Activated naive CD8-positive, alpha-beta T cell treated with anti-CD3 and anti-CD28 coated beads, Interleukin-2, amount 10 ng/mL, durations not matched to agents 7 days and 5 days (primary cell): ENCODE results near the gene MYO3B. TPM values are rescaled to one million over a fixed set of nuclear protein-coding genes. Genes with fewer than 3 reads are reported as not detected.

Experiments
- ATAC-seq: fragments of 150-1000 bp; cut with Tn5 transposase; one replicate; pipeline ENCODE4 v1.10.0; 2021; ENCODE audit warnings: low read depth, moderate library complexity
- POLR2A ChIA-PET: fragments of 350-600 bp; sonication (Branson Sonifier 250); formaldehyde crosslinking; loops from one replicate; lab custom pipeline; 2021; ENCODE audit warnings: antibody characterized with exemption; lab: Charles Lee
- DNase-seq: peaks from one replicate; pipeline ENCODE4 v3.0.0; 2021
- H3K27ac Mint-ChIP-seq: one replicate; pipeline ENCODE4 v1.8.0; 2022; ENCODE audit warnings: mild to moderate bottlenecking, mixed read lengths
- H3K27me3 Mint-ChIP-seq: one replicate; pipeline ENCODE4 v1.8.0; 2022; ENCODE audit warnings: mild to moderate bottlenecking, moderate library complexity, mixed read lengths
- H3K36me3 Mint-ChIP-seq: one replicate; pipeline ENCODE4 v1.8.0; 2021; ENCODE audit warnings: mild to moderate bottlenecking, mixed read lengths
- H3K4me1 Mint-ChIP-seq: one replicate; pipeline ENCODE4 v1.8.0; 2021; ENCODE audit warnings: mixed read lengths
- H3K4me3 Mint-ChIP-seq: one replicate; pipeline ENCODE4 v1.8.0; 2022; ENCODE audit warnings: mild to moderate bottlenecking, moderate library complexity, mixed read lengths
- H3K9me3 Mint-ChIP-seq: one replicate; pipeline ENCODE4 v1.8.0; 2021; ENCODE audit warnings: mixed read lengths
- total RNA-seq, 2 experiments: library from RNA; stranded (reverse); gene quantifications; one replicate each; pipeline ENCODE4 v1.2.3, GENCODE V29; 2021

The MYO3B gene
- total RNA-seq, 2 experiments from 2014 or later = 0.09 to 0.11 TPM

- Mint-ChIP-seq H3K9me3 (no peaks in the 10 kb centered on the region), H3K4me1 (peaks cover 4% of the 10 kb centered on the region), H3K27me3 (peaks cover 24% of the 10 kb centered on the region), H3K27ac (no peak overlapping the region), H3K36me3 (no peaks in the 10 kb centered on the region), H3K4me3 (no peak overlapping the region)
- ATAC-seq = no peak
- POLR2A ChIA-PET = no interaction called here
- DNase-seq = no peak
These were observed 123.0 kb downstream of the MYO3B start for GRCh38 chr2:170300993-170301392.

- Mint-ChIP-seq H3K9me3 (no peaks in the 10 kb centered on the region), H3K4me3 (no peak overlapping the region), H3K27ac (no peak overlapping the region), H3K27me3 (peaks cover 18% of the 10 kb centered on the region), H3K4me1 (peaks cover 4% of the 10 kb centered on the region), H3K36me3 (no peaks in the 10 kb centered on the region)
- POLR2A ChIA-PET = no interaction called here
- no peak for DNase-seq
- no peak for ATAC-seq
These were observed 123.7 kb downstream of the MYO3B start for GRCh38 chr2:170301626-170302025.

- no peak overlapping the region for H3K27ac Mint-ChIP-seq
- no peaks in the 10 kb centered on the region for H3K9me3 Mint-ChIP-seq
- H3K27me3 Mint-ChIP-seq = peaks cover 21% of the 10 kb centered on the region
- POLR2A ChIA-PET = no interaction called here
- no peak for DNase-seq
- no peak overlapping the region for H3K4me3 Mint-ChIP-seq
- no peaks in the 10 kb centered on the region for H3K4me1 Mint-ChIP-seq
- H3K36me3 Mint-ChIP-seq = no peaks in the 10 kb centered on the region
- ATAC-seq = no peak
These were observed 127.8 kb downstream of the MYO3B start for GRCh38 chr2:170305711-170306110.

- ATAC-seq (no peak), DNase-seq (no peak)
- Mint-ChIP-seq H3K4me1 (no peaks in the 10 kb centered on the region), H3K27ac (no peak overlapping the region), H3K9me3 (no peaks in the 10 kb centered on the region), H3K4me3 (no peak overlapping the region), H3K36me3 (no peaks in the 10 kb centered on the region), H3K27me3 (peaks cover 21% of the 10 kb centered on the region)
- POLR2A ChIA-PET = no interaction called here
These were observed 128.4 kb downstream of the MYO3B start for GRCh38 chr2:170306293-170306873.

GRCh38 chr2:170307052-170307451 is 129.1 kb downstream of the MYO3B start:
- Mint-ChIP-seq H3K36me3 (no peaks in the 10 kb centered on the region), H3K27ac (no peak overlapping the region), H3K9me3 (no peaks in the 10 kb centered on the region), H3K4me1 (no peaks in the 10 kb centered on the region), H3K27me3 (peaks cover 21% of the 10 kb centered on the region), H3K4me3 (no peak overlapping the region)
- ATAC-seq = no peak
- POLR2A ChIA-PET = no interaction called here
- no peak for DNase-seq

GRCh38 chr2:170307555-170308351 is 129.8 kb downstream of the MYO3B start:
- Mint-ChIP-seq H3K9me3 (no peaks in the 10 kb centered on the region), H3K36me3 (no peaks in the 10 kb centered on the region), H3K4me3 (no peak overlapping the region), H3K27me3 (peaks cover 15% of the 10 kb centered on the region), H3K27ac (no peak overlapping the region), H3K4me1 (no peaks in the 10 kb centered on the region)
- POLR2A ChIA-PET = no interaction called here
- no peak for DNase-seq
- ATAC-seq = no peak

- H3K4me3 Mint-ChIP-seq = no peak overlapping the region
- H3K27me3 Mint-ChIP-seq = peaks cover 8% of the 10 kb centered on the region
These were observed 133.0 kb downstream of the MYO3B start for GRCh38 chr2:170310876-170311502.

GRCh38 chr2:170313347-170313991 is 135.5 kb downstream of the MYO3B start:
- Mint-ChIP-seq H3K27ac (no peak overlapping the region), H3K36me3 (no peaks in the 10 kb centered on the region), H3K9me3 (peaks cover 3% of the 10 kb centered on the region), H3K27me3 (peaks cover 19% of the 10 kb centered on the region), H3K4me1 (no peaks in the 10 kb centered on the region), H3K4me3 (no peak overlapping the region)
- POLR2A ChIA-PET = no interaction called here
- ATAC-seq = no peak
- no peak for DNase-seq

More at GRCh38 chr2:170310876-170311502, 133.0 kb downstream of the MYO3B start:
- ATAC-seq (no peak), DNase-seq (no peak)
- Mint-ChIP-seq H3K27ac (no peak overlapping the region), H3K36me3 (no peaks in the 10 kb centered on the region), H3K4me1 (no peaks in the 10 kb centered on the region), H3K9me3 (no peaks in the 10 kb centered on the region)
- POLR2A ChIA-PET = no interaction called here

GRCh38 chr2:170313992-170314348 is 136.0 kb downstream of the MYO3B start:
- POLR2A ChIA-PET = no interaction called here
- H3K27ac Mint-ChIP-seq = no peak overlapping the region
- ATAC-seq (no peak), DNase-seq (no peak)
- no peaks in the 10 kb centered on the region for H3K36me3 Mint-ChIP-seq
- peaks cover 18% of the 10 kb centered on the region for H3K27me3 Mint-ChIP-seq
- H3K9me3 Mint-ChIP-seq = peaks cover 6% of the 10 kb centered on the region
- no peaks in the 10 kb centered on the region for H3K4me1 Mint-ChIP-seq
- H3K4me3 Mint-ChIP-seq = no peak overlapping the region

- Mint-ChIP-seq H3K27me3 (peaks cover 27% of the 10 kb centered on the region), H3K9me3 (peaks cover 7% of the 10 kb centered on the region)
- POLR2A ChIA-PET = no interaction called here
These were observed 136.9 kb downstream of the MYO3B start for GRCh38 chr2:170314744-170315447.

GRCh38 chr2:170320948-170321347 is 143.0 kb downstream of the MYO3B start:
- Mint-ChIP-seq H3K4me1 (peaks cover 5% of the 10 kb centered on the region), H3K9me3 (peaks cover 11% of the 10 kb centered on the region), H3K36me3 (no peaks in the 10 kb centered on the region), H3K4me3 (no peak overlapping the region), H3K27me3 (peaks cover 34% of the 10 kb centered on the region), H3K27ac (no peak overlapping the region)
- ATAC-seq = no peak
- no peak for DNase-seq
- POLR2A ChIA-PET = no interaction called here

More at GRCh38 chr2:170314744-170315447, 136.9 kb downstream of the MYO3B start:
- H3K4me3 Mint-ChIP-seq = no peak overlapping the region
- DNase-seq = no peak
- no peaks in the 10 kb centered on the region for H3K36me3 Mint-ChIP-seq
- no peak overlapping the region for H3K27ac Mint-ChIP-seq
- no peak for ATAC-seq
- H3K4me1 Mint-ChIP-seq = no peaks in the 10 kb centered on the region

GRCh38 chr2:170321526-170321925 is 143.6 kb downstream of the MYO3B start:
- H3K4me1 Mint-ChIP-seq = peaks cover 5% of the 10 kb centered on the region
- POLR2A ChIA-PET = no interaction called here

GRCh38 chr2:170322140-170322766 is 144.3 kb downstream of the MYO3B start:
- no peak for DNase-seq
- peaks cover 5% of the 10 kb centered on the region for H3K4me1 Mint-ChIP-seq
- no peak overlapping the region for H3K27ac Mint-ChIP-seq
- ATAC-seq = no peak
- no peaks in the 10 kb centered on the region for H3K36me3 Mint-ChIP-seq
- H3K27me3 Mint-ChIP-seq = peaks cover 34% of the 10 kb centered on the region
- POLR2A ChIA-PET = no interaction called here
- H3K9me3 Mint-ChIP-seq = peaks cover 11% of the 10 kb centered on the region
- H3K4me3 Mint-ChIP-seq = no peak overlapping the region

More at GRCh38 chr2:170321526-170321925, 143.6 kb downstream of the MYO3B start:
- H3K27me3 Mint-ChIP-seq = peaks cover 34% of the 10 kb centered on the region
- ATAC-seq (no peak), DNase-seq (no peak)
- H3K4me3 Mint-ChIP-seq = no peak overlapping the region
- H3K9me3 Mint-ChIP-seq = peaks cover 11% of the 10 kb centered on the region
- H3K36me3 Mint-ChIP-seq = no peaks in the 10 kb centered on the region
- no peak overlapping the region for H3K27ac Mint-ChIP-seq
